HepG2 (cell line): ENCODE data around the gene TOMM22. TPM values are rescaled to one million over a fixed set of nuclear protein-coding genes. Genes with fewer than 3 reads are reported as not detected.
A peak's percentile ranks its signal among the peaks of the same experiment; 100 is the strongest.

Experiments
- ATAC-seq: fragments of 200-7000 bp; cut with Tn5 transposase; 3 replicates; pipeline ENCODE4 v1.9.1; 2020; ENCODE audit warnings: mild to moderate bottlenecking, moderate library complexity
- BruUV-seq: library from RNA; stranded (reverse); fragments of 400-500 nt; replicated peaks from 2 replicates; lab custom pipeline; 2021; lab: Mats Ljungman, UMichigan
- CTCF ChIA-PET: fragments of 300-600 bp; formaldehyde crosslinking; extraction: SDS; loops from one replicate; lab custom pipeline; 2021; ENCODE audit warnings: low total read pairs, inconsistent platforms, low intra/inter-chr PET ratio; lab: Yijun Ruan, JAX
- POLR2A ChIA-PET: fragments of 350-600 bp; sonication (Branson Sonifier 250); formaldehyde crosslinking; loops from one replicate; lab custom pipeline; 2020; ENCODE audit warnings: antibody characterized with exemption, inconsistent platforms; lab: Yijun Ruan, JAX
- DNase-seq: peaks from one replicate; pipeline ENCODE4 v3.0.0-alpha.2; 2015; ENCODE audit warnings: low spot score
- FAIRE-seq: peaks from 3 replicates; lab custom pipeline; 2011; peaks lifted over from hg19 to GRCh38; lab: Jason Lieb, UNC
- H2AFZ ChIP-seq: one replicate; pipeline ENCODE4 v1.6.1; 2011; ENCODE audit warnings: low read length, inconsistent platforms
- H3K27ac ChIP-seq: fragments of 300-600 bp; 3 replicates; pipeline ENCODE4 v1.8.0; 2011; ENCODE audit warnings: mixed run types, mild to moderate bottlenecking, mixed read lengths, low read length, inconsistent platforms; ENCODE audit not compliant: insufficient read depth; ENCODE audit errors: extremely low read length
- H3K27me3 ChIP-seq, 2 experiments: fragments of 200-600 bp in 1 of 2; 2 replicates in 1 of 2; 3 replicates in 1 of 2; pipeline versions ENCODE4 v1.6.0 to v1.8.0; 2011; ENCODE audit warnings: low read length in 2 of 2, mild to moderate bottlenecking in 2 of 2, moderate library complexity in 2 of 2, inconsistent platforms in 1 of 2; ENCODE audit not compliant: insufficient read depth in 2 of 2, control insufficient read depth in 1 of 2
- H3K36me3 ChIP-seq, 2 experiments: fragments of 200-600 bp in 1 of 2; replicated peaks in 1 of 2; 2 replicates in 1 of 2; 3 replicates in 1 of 2; pipeline versions ENCODE4 v1.5.1 to v1.8.0; 2011; ENCODE audit warnings: low read length in 2 of 2, inconsistent platforms in 1 of 2; ENCODE audit not compliant: insufficient read depth in 2 of 2, control insufficient read depth in 1 of 2
- H3K4me1 ChIP-seq: 2 replicates; pipeline ENCODE4 v1.5.1; 2012; ENCODE audit warnings: low read length, inconsistent platforms; ENCODE audit not compliant: insufficient read depth
- H3K4me2 ChIP-seq: 2 replicates; pipeline ENCODE4 v1.6.0; 2011; ENCODE audit warnings: low read depth, low read length, inconsistent platforms
- H3K4me3 ChIP-seq, 3 experiments: fragments of 200-600 bp in 1 of 3; sonication (generic), shearing (Covaris generic) in 1 of 3; replicated peaks in 1 of 3; 2 replicates each; pipeline ENCODE4 v1.5.1; 2011 to 2016; ENCODE audit warnings: low read length in 3 of 3, inconsistent platforms in 2 of 3, low read depth in 2 of 3, mild to moderate bottlenecking in 2 of 3, control low read depth in 1 of 3, mixed read lengths in 1 of 3; ENCODE audit not compliant: insufficient read depth in 1 of 3
- H3K79me2 ChIP-seq: one replicate; pipeline ENCODE4 v1.6.1; 2011; ENCODE audit warnings: low read length, inconsistent platforms; ENCODE audit not compliant: insufficient read depth
- H3K9ac ChIP-seq: 2 replicates; pipeline ENCODE4 v1.6.0; 2011; ENCODE audit warnings: mild to moderate bottlenecking, low read depth, low read length, inconsistent platforms; ENCODE audit not compliant: insufficient read depth
- H3K9me3 ChIP-seq: 2 replicates; pipeline ENCODE4 v1.5.1; 2012; ENCODE audit warnings: mild to moderate bottlenecking, low read length
- H4K20me1 ChIP-seq: 2 replicates; pipeline ENCODE4 v1.6.0; 2011; ENCODE audit warnings: inconsistent platforms, mild to moderate bottlenecking, low read length, moderate library complexity; ENCODE audit not compliant: insufficient read depth
- ADNP ChIP-seq: sonication (generic); formaldehyde crosslinking; IDR thresholded peaks from 2 replicates; pipeline ENCODE4 v1.4.0; 2020; ENCODE audit warnings: missing genetic modification reagents
- ARNT ChIP-seq: fragments of 450-650 bp; IDR thresholded peaks from 2 replicates; pipeline ENCODE4 v1.6.1; 2017
- CSRNP2 ChIP-seq: sonication (generic); formaldehyde crosslinking; conservative IDR thresholded peaks from 2 replicates; pipeline ENCODE4 v1.8.0; 2022; ENCODE audit warnings: low read depth, missing genetic modification reagents
- HNRNPL ChIP-seq: fragments of 200-400 bp; formaldehyde crosslinking; IDR thresholded peaks from 2 replicates; pipeline ENCODE4 v1.6.1; 2017; ENCODE audit warnings: mild to moderate bottlenecking, low read depth, low read length
- KDM4B ChIP-seq: sonication (generic); formaldehyde crosslinking; IDR thresholded peaks from 2 replicates; pipeline ENCODE4 v1.4.0; 2020; ENCODE audit warnings: missing genetic modification reagents
- LCORL ChIP-seq, 2 experiments: fragments of 450-650 bp in 1 of 2; sonication (generic) in 1 of 2; formaldehyde crosslinking in 1 of 2; IDR thresholded peaks; 2 replicates each; pipeline versions ENCODE4 v1.5.0 to v1.6.1; 2017 to 2020; ENCODE audit warnings: antibody characterized with exemption in 1 of 2, missing genetic modification reagents in 1 of 2
- NFE2 ChIP-seq: sonication (generic); formaldehyde crosslinking; IDR thresholded peaks from 2 replicates; pipeline ENCODE4 v1.4.0; 2020; ENCODE audit warnings: missing genetic modification reagents
- RORA ChIP-seq: sonication (generic); formaldehyde crosslinking; IDR thresholded peaks from 2 replicates; pipeline ENCODE4 v1.5.0; 2020; ENCODE audit warnings: mild to moderate bottlenecking, missing genetic modification reagents, moderate library complexity
- SNAPC4 ChIP-seq: sonication (generic); formaldehyde crosslinking; IDR thresholded peaks from 2 replicates; pipeline ENCODE4 v1.4.0; 2020; ENCODE audit warnings: mild to moderate bottlenecking, missing genetic modification reagents
- SRSF9 ChIP-seq: fragments of 200-400 bp; formaldehyde crosslinking; IDR thresholded peaks from 2 replicates; pipeline ENCODE4 v1.6.1; 2018; ENCODE audit warnings: borderline replicate concordance, mild to moderate bottlenecking, low read depth, low read length; ENCODE audit not compliant: insufficient read depth, poor library complexity, severe bottlenecking
- TFDP2 ChIP-seq: sonication (generic); formaldehyde crosslinking; IDR thresholded peaks from 2 replicates; pipeline ENCODE4 v1.4.0; 2020; ENCODE audit warnings: missing genetic modification reagents
- THYN1 ChIP-seq: sonication (generic); formaldehyde crosslinking; IDR thresholded peaks from 2 replicates; pipeline ENCODE4 v1.8.1; 2023; ENCODE audit warnings: low read depth, mild to moderate bottlenecking, moderate library complexity, missing genetic modification reagents, borderline replicate concordance
- XBP1 ChIP-seq: sonication (generic); formaldehyde crosslinking; IDR thresholded peaks from 2 replicates; pipeline ENCODE4 v1.5.0; 2020; ENCODE audit warnings: missing genetic modification reagents
- ZFP36L2 ChIP-seq: sonication (generic); formaldehyde crosslinking; IDR thresholded peaks from 2 replicates; pipeline ENCODE4 v1.4.0; 2020; ENCODE audit warnings: missing genetic modification reagents
- ZKSCAN1 ChIP-seq: fragments of 150-350 bp; IDR thresholded peaks from 2 replicates; pipeline ENCODE4 v1.6.1; 2014; ENCODE audit warnings: low read length
- ZNF383 ChIP-seq: sonication (generic); formaldehyde crosslinking; IDR thresholded peaks from 2 replicates; pipeline ENCODE4 v1.4.0; 2020; ENCODE audit warnings: missing genetic modification reagents, mild to moderate bottlenecking, borderline replicate concordance
- ZNF619 ChIP-seq: sonication (generic); formaldehyde crosslinking; IDR thresholded peaks from 2 replicates; pipeline ENCODE4 v1.4.0; 2020; ENCODE audit warnings: mild to moderate bottlenecking, missing genetic modification reagents
- ZNF883 ChIP-seq: sonication (generic); formaldehyde crosslinking; IDR thresholded peaks from 2 replicates; pipeline ENCODE4 v1.5.1; 2020; ENCODE audit warnings: mild to moderate bottlenecking, missing genetic modification reagents; ENCODE audit errors: not compliant biosample characterization
- WGBS: methylation state at CpG from one replicate; pipeline ENCODE4 v1.1.6; 2017; ENCODE audit warnings: low lambda C conversion rate; 5-methylcytosine and 5-hydroxymethylcytosine counted together
- in situ Hi-C: cut with HindIII; loops from 2 replicates; pipeline ENCODE4 v1.10.0; 2017; ENCODE audit warnings: low pct_unique_long_range_greater_than_20kb; ENCODE audit not compliant: extremely low pct_ligation_motif_present
- intact Hi-C: fragments of 100-400 bp; cut with micrococcal nuclease; formaldehyde crosslinking; loops from one replicate; pipeline ENCODE4 v1.10.0; 2022; ENCODE audit not compliant: unreplicated experiment
- polyA plus RNA-seq, 8 experiments: library from polyadenylated mRNA; depleted of rRNA in 3 of 8; stranded (reverse) in 7 of 8; unstranded in 1 of 8; fragments of >200 nt; fragmentation: Illumina TruSeq in 4 of 8; extraction: Trizol in 4 of 8; gene quantifications; 2 replicates each; pipeline versions ENCODE4 v1.2.1 to v1.2.3, GENCODE V29; 2011 to 2016; ENCODE audit warnings: low read depth in 4 of 8, missing spikeins in 1 of 8, mixed read lengths in 1 of 8; ENCODE audit not compliant: insufficient read depth in 1 of 8
- total RNA-seq, 5 experiments: library from RNA; depleted of rRNA; stranded (reverse); fragments of >200 nt; fragmentation: Illumina TruSeq; extraction: Trizol; gene quantifications; 2 replicates each; pipeline ENCODE4 v1.2.3, GENCODE V29; 2016; ENCODE audit warnings: low read depth in 1 of 5

TOMM22 gene
- total and polyA plus RNA-seq, 2 of the 13 experiments (the other 11 are each of a cell fraction or from before 2014, with no cell fraction given) = 46.9 to 118 TPM

GRCh38 chr22:38707346-38707745, 25.6 kb downstream of the TOMM22 start:
- Histone ChIP-seq H3K9ac (peak overlapping the region; percentile 90), H3K4me2 (peak overlapping the region; percentile 87), H3K4me1 (peaks cover 41% of the 10 kb centered on the region), H2AFZ (no peak overlapping the region), H4K20me1 (peaks cover 44% of the 10 kb centered on the region), H3K9me3 (no peaks in the 10 kb centered on the region), H3K4me3 (peak overlapping the region; percentile 82 to 87 (median 83); a peak in 5 of 6 replicates), H3K27me3 (no peaks in the 10 kb centered on the region; a peak in 1 of 5 replicates), H3K36me3 (peaks cover 8 to 21% of the 10 kb centered on the region in 2 experiments), H3K27ac (peak overlapping the region; percentile 74), H3K79me2 (peaks cover 65% of the 10 kb centered on the region)
- FAIRE-seq = peak; percentile 96
- in situ Hi-C loops = no loop called here
- DNase-seq = peak; percentile 80
- WGBS = 4% methylated on average over 2 of the region's 2 CpGs
- BruUV-seq = TSS peak; percentile 64
- ChIA-PET POLR2A (interaction anchor here (0.9 to 5.8 kb wide), 8 partner anchors 8 to 49 kb away, joined by 3 to 51 read pairs (median 5); partner anchors contain the start of genes SUN2 and TOMM22), CTCF (no interaction called here)
- no peak for ATAC-seq
- intact Hi-C loops = no loop called here
- TF ChIP-seq XBP1 (CRISPR knock-in tag) (no peak), ZFP36L2 (no peak), THYN1 (CRISPR knock-in tag) (no peak), TFDP2 (CRISPR knock-in tag) (no peak), ARNT (no peak), SNAPC4 (CRISPR knock-in tag) (0 out of 2 replicates have a peak, but pooled peaks have one; percentile 54), RORA (no peak), ZNF383 (CRISPR knock-in tag) (no peak), ZNF883 (CRISPR knock-in tag) (no peak), SRSF9 (no peak), ZNF619 (CRISPR knock-in tag) (no peak), KDM4B (CRISPR knock-in tag) (no peak), ADNP (no peak), NFE2 (no peak), CSRNP2 (no peak), LCORL (IDR thresholded peaks at IDR 0.05) (no peak), LCORL (CRISPR knock-in tag; IDR thresholded peaks at IDR 0.05) (0 out of 2 replicates have a peak, but pooled peaks have one; percentile 35), HNRNPL (no peak), ZKSCAN1 (no peak)
